Measurements from ENCODE around the gene SCYGR3. TPM values are rescaled to one million over a fixed set of nuclear protein-coding genes. Genes with fewer than 3 reads are reported as not detected.

The SCYGR3 gene
- total RNA-seq, 2 experiments from 2014 or later: not detected

- CTCF ChIA-PET: no interaction called here
- Histone ChIP-seq H3K27me3 (ENCODE audit: control insufficient read depth in 1 of 2, insufficient read depth in 2 of 2, low read length in 2 of 2) (no peaks in the 10 kb centered on the region), H3K4me1 (ENCODE audit: insufficient read depth, low read length) (no peaks in the 10 kb centered on the region), H3K4me3 (ENCODE audit: low read length) (no peak overlapping the region), H3K27ac (ENCODE audit: low read depth in 1 of 2, low read length in 2 of 2) (no peak overlapping the region), H3K36me3 (ENCODE audit: insufficient read depth, low read length) (no peaks in the 10 kb centered on the region), H3K9me3 (ENCODE audit: control insufficient read depth in 1 of 2, insufficient read depth in 1 of 2, low read length in 2 of 2) (no peaks in the 10 kb centered on the region)
- H3K27me3 Mint-ChIP-seq: no peaks in the 10 kb centered on the region
- intact Hi-C loops (cut with DNase I, micrococcal nuclease): no loop called here
- POLR2A ChIA-PET: no interaction called here
- no peaks in the 10 kb centered on the region for H3K4me1 Mint-ChIP-seq (ENCODE audit: low read depth)
- no peak for ATAC-seq (ENCODE audit: poor library complexity)
- peak overlapping the region; percentile 12 for H3K27ac Mint-ChIP-seq
- peaks cover 8% of the 10 kb centered on the region for H3K36me3 Mint-ChIP-seq (ENCODE audit: low read depth)
- no peak overlapping the region for H3K4me3 Mint-ChIP-seq
- H3K9me3 Mint-ChIP-seq: no peaks in the 10 kb centered on the region
- TF ChIP-seq CTCF (IDR thresholded peaks at IDR 0.05): no peak
- no peak for DNase-seq
Measured at GRCh38 chr2:227565080-227565479, 49.6 kb downstream of the SCYGR3 start.

Other genes with a start within 250 kb of the SCYGR3 start
- not detected for gene TM4SF20, start 235.5 kb downstream of the SCYGR3 start, total RNA-seq
- gene SCYGR1, start 226.9 kb downstream of the SCYGR3 start, total RNA-seq: not detected
- gene AGFG1, start 142.7 kb downstream of the SCYGR3 start, total RNA-seq: 10 to 100 TPM; 49.9 to 55.9 TPM
- gene SCYGR2, start 15.9 kb downstream of the SCYGR3 start, total RNA-seq: not detected
- not detected for gene SCYGR4, start 2.7 kb upstream of the SCYGR3 start, total RNA-seq
- gene SCYGR5, start 52.0 kb upstream of the SCYGR3 start, total RNA-seq: not detected
- gene SLC19A3, start 103.2 kb upstream of the SCYGR3 start, total RNA-seq: not detected
- not detected for gene SCYGR6, start 109.9 kb upstream of the SCYGR3 start, total RNA-seq
- not detected for gene SCYGR7, start 113.5 kb upstream of the SCYGR3 start, total RNA-seq
- gene SCYGR8, start 131.1 kb upstream of the SCYGR3 start, total RNA-seq: not detected
- 1 to 10 TPM; 1.5 to 2.2 TPM for gene CCL20, start 199.0 kb upstream of the SCYGR3 start, total RNA-seq